SKM-1 (cell line): Measurements from ENCODE around the gene RGL3.
"Not testable (repeated sequence)": the region's sequence is repeated elsewhere in the genome, so short reads cannot be mapped to it uniquely, and the experiment has no call there.

Experiments used
- DNase-seq: peaks from one replicate; lab custom pipeline; 2025; ENCODE audit not compliant: unreplicated experiment; lab: John Stamatoyannopoulos, UW

The RGL3 gene

DNA sequence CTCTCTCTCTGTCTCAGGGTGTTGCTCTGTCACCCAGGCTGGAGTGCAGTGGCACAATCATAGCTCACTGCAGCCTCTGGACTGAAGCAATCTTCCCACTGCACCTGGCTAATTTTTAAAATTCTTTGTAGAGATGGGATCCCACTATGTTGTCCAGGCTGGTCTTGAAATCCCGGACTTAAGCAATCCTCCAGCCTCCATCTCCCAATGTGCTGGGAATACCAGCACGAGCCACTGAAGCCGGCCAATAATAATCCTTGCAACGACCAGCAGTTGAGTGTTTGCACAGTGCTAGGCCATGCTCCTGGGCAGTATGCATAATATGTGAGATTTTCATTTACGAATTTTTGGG lies 34.4 kb downstream of the RGL3 start:
- DNase-seq = no peak

DNA sequence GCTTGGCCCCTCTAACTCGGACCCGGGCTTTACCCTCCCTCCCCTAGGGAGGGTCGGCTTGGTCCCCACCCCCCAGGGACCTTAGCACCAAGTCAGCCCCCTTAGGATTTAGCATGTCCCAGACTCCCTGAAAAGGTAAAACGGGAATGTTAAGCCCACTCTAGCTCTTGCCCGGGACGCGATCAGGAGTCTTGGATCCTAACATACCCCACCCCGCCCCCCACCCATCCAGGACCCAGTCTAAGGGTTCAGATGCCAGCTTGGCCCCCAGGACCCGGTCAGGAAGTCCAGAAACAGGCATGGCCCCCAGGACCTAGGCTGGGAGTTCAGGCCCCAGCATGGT lies 35.4 kb downstream of the RGL3 start:
- no peak for DNase-seq

DNA sequence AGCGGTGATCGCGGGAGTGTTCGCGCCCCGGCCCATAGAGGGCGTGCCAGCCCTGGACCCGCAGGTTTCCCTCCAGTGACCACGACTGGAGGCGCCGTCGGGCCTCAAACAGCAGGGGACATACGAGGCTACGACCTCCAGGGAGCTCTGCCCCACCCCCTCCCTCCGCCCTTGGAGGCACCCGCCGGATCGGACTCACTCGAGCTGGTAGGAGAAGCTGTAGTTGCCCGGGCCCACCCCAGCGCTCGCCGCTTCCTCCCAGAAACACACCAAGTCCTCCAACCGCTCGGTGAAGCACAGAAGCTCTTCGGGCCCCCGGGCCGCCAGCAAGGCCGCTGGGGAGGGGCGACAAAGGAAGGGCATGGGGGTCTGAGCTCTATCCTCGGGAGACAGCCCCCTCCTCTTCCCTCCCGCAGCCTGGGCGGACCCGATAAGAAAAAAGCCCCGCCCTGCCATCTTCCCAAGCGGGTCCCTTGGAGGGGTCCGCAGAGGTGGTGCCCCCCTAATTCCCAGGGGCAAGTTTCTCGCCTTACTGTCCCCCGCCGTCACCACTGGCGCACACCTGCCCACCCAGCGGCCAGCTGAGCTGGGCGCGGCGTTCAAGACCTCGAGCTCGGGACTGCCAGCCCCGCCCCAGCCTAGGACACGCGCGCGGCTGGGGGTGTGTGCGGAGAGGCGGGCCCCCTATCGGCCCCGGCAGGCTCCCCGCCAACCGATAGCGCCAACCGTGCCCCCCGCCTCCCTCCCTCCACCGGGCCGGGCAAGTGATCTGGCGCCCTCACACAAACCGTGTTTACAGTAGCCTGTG lies 36.0 kb downstream of the RGL3 start:
- DNase-seq = no peak

DNA sequence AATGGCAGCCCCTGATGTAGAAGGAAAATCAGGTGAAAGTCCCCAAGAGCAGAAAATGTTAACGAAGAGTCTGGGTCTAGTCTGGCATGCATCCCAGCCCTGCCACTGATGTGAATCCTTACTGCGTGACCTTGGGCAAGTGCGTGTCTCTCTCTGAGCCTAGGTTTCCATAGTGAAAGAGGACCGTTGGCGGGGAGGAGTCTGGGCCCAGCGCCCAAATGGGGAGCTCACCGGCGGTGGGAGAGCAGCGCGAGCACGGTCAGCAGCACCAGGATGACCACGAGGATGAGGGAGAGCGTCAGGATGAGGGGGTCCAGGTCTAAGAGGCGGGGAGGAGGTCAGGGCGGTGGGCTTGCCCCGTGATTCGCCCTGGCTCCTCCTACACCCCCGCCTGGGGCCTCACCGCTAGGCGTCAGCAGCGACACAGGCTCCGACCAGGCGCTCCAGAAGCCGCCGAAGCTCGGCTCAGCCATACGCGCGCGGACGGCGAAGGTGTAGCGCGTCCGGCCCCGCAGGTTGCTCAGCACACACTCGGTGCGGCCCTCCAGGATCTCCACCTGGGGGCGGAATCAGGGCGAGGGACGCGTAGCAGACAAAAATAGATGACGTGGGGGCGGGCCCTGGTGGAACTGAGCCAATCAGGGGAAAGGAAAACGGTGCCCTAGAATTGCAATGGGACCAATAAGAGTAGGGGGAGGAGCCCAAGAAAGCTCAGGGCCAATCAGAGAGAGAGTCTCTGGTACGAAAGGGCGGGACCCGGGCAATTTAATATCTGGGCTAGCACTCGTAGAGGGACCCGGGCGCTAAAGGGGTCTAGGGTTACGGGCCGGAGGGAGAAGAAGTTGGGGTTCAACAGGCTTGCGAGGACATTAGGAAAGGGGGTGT lies 38.2 kb downstream of the RGL3 start:
- peak; percentile 91 for DNase-seq

DNA sequence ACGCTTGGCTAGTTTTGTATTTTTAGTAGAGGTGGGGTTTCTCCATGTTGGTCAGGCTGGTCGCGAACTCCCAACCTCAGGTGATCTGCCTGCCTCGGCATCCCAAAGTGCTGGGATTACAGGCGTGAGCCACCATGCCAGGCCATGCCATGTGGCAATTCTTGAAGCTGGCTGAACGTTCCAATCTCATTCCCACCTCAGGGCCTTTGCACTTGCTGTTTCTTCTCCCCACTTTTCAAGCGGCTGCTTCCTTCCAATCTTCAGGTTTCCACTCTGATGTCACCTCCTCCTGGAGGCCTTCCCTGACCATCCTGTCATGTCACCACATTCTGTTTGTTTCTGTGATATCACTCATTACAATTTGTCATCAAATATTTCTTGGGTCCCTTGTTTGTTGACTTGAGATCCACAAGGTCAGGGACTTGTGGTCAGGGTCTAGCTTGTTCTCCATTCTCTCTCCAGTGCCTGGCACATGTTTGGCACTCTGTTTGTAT lies 39.2 kb downstream of the RGL3 start:
- no peak for DNase-seq

DNA sequence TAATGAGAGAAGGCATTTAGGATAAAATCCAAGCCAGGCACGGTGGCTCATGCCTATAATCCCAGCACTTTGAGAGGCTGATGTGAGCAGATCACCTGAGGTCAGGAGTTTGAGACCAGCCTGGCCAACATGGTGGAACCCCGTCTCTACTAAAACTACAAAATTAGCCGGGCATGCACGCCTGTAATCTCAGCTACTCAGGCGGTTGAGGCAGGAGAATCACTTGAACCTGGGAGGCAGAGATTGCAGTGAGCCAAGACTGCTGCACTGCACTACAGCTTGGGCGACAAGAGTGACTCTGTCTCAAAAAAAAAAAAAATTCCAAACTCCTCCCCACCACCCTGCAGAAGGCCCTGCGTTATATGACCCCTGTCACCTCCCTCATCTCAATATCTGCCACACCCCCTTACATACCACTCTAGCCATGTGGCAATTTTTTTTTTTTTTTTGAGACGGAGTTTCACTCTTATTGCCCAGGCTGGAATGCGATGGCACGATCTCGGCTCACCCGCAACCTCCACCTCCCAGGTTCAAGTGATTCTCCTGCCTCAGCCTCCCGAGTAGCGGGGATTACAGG lies 39.8 kb downstream of the RGL3 start:
- DNase-seq = not testable (repeated sequence)

DNA sequence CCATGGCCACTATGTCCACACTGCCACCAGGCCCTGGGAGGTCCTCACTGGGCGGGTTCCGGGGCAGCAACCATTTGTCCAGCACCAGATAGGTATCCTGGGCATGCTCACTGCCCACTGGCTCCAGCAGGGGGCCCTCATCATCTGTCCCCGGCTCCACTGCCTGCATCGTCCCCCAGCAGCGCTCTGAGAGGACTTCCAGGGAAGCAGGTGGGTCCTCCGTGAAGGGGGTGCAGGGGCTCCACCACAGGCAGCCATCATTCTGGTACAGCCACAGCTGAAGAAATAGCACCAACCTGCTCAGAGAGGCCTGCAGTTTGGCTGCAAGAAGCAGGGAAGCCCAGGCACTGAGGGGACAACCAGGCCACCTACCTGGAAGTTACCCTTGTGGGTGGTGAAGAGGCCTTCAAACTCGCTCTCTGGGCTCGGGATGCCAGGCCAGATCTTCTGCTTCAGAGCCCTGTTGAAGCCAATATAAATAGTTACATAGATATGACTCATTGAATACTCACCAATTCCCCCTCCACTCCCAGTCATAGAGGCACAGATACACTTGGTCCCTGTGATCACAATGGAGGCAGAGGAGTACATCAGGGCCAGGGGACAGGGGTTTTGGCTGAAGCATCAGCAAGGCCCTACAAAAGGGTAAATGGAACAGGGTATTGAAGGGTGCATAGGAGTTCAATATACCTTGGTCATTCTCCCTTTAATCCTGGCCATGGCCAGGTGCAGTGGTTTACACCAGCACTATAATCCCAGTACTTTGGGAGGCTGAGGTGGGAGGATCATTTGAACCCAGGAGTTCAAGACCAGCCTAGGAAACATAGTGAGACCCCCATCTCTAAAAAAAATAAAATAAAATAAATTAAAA lies 40.6 kb downstream of the RGL3 start:
- DNase-seq = no peak

DNA sequence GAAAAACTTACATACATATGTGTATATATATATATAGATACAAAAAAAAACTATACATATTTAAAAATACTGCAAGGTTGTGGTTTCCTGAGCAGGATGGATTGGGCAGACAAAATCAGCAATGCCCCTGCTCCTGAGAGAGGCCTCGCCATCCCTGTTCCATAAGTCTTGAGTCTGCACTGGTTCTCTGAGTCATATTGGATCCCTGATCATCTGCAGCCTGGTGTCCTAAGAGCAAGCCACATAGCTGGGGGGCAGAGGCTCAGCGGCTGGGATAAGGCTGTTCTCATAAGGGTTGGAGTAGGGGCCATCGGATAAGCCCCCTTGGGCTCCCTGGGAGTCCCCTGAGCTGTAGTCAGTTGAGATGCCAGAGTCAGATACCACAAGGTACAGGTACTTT lies 41.4 kb downstream of the RGL3 start:
- DNase-seq = no peak

DNA sequence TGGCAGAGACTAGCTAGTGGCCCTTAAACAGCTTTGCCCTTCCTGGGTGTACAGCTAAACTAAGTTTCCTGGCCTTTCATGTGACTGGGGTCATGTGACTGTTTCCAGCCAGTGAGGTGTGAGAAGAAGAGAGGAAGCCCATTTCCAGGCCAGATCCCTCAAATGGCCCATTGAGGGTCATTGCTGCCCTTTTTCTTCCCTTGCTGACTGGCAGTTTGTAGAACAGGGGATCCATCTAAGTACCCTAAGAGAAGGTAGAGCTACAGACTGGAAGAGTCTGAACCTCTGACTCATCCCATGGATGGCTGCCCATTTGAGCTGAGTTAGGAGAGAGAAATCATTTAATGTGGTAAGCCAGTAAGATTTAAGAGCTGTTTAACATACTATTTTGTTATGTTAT lies 41.9 kb downstream of the RGL3 start:
- no peak for DNase-seq

DNA sequence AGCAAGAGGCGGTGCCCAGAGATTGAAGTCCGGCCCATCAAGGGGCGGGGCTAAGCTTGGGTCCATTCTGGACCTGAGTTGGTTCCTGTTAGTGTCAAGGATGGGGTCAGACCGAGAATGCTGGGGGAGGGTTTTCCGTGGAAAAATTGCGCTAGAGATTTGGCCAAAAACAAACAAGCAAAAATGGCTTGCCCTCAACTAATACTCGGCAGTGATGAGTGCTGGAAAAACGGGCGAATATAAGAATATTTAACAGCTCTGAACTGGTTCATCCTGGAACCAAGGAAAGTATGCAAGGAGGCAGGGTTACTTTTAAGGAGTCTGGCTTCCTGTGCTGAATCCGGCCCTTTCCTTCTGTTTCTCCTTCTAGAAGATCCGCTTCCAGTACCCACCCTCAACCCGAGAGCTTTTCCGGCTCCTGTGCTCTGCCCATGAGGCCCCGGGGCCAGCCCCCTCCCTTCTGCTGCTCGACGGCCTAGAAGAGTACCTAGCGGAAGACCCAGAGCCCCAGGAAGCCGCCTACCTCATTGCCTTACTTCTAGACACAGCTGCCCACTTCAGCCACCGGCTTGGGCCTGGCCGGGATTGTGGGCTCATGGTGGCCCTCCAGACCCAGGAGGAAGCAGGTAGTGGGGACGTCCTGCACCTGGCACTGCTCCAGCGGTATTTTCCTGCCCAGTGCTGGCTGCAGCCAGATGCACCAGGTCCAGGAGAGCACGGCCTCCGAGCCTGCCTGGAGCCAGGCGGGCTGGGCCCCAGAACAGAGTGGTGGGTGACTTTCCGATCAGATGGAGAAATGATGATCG lies 43.8 kb downstream of the RGL3 start:
- DNase-seq = no peak

DNA sequence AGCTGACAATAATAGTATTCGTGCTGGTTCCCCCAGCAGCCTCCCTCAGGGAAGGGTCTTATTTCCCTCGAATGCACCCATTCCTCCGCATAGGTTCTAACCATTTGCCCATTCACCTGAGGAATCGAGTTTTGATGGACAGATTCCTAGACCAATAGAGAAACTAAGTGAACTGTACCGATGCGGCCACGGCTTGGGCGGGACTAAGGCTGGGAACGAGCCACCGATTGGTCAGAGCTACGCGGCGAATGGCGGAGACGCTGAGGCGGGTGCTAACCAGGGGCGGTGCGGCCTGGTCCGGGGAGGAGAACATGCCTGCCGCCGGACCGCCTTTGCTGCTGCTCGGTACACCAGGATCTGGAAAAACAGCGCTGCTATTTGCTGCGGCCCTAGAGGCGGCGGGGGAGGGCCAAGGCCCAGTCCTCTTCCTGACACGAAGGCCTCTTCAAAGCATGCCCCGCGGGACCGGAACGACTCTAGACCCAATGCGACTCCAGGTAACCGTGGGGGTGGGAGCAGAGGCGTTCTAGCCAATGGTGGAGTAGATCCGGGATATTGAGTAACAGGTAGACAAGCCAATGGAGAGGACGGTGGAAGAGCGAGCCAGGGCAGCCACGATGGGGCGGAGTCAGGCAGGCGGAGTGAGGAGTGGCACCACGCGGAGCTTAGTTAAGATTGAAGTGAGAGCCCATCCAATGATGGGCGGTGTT lies 44.5 kb downstream of the RGL3 start, which contains the start of gene SWSAP1:
Gene SWSAP1 (plus strand): TSS at position 234 of the 710 bp plus-strand sequence. CDS start 15 bp downstream, at position 249.
- DNase-seq = peak; percentile 100

DNA sequence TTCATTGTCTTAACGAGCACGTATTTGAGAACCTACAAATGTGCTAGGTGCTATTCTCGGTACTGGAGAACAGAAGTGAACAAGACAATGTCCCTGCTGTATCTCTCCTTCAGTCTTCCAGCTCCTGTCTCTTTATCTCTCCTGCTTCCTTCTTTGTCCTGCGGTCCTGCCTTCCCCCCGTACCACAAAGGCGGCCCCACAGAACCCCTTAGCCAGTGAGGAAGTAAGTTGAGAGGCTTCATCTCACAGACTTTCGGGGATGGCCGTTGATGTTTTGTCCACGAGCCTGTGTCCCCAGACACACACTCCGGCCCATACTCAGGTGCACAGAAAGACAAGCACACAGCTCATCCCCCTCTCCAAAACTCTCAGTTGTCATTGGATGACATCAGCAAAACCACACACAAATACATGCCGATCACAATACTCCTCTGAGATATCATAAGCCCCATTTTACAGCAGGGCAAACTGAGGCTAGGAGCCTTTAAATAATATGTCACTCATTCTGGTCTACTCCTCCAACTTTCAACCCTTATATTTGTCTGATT lies 45.2 kb downstream of the RGL3 start:
- DNase-seq = no peak

DNA sequence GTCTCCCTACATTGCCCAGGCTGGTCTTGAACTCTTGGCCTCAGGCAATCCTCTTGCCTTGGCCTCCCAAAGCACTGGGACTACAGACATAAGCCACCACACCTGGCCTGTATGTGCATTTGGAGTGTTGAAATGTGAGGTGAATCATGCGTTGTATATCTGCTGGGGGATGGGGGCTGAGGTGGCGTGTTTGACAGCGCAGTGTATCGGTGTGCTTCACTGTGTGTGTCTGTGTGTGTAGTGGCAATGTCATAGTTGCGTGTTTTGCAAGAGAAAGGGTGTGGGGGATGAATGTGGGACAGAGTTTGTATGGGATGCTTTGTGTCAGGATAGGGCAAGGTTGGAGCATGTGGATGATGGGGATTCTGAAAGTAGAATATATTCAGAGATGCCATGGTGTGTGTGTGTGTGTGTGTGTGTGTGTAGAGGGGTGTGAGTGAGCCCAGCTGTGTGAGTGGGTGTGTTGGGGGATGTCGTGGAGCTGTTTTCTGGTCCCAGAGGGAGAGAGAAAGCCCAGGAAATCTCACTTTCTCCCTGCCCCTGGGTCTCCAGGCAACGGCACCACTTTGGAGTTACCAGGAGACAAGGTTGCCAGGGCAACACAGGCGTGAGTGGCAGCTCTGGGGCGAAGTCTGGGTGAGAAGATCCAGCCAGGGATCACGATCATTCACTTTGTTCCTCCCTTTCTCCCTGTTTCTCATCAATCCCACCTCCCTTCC lies 45.8 kb downstream of the RGL3 start:
- DNase-seq = no peak

DNA sequence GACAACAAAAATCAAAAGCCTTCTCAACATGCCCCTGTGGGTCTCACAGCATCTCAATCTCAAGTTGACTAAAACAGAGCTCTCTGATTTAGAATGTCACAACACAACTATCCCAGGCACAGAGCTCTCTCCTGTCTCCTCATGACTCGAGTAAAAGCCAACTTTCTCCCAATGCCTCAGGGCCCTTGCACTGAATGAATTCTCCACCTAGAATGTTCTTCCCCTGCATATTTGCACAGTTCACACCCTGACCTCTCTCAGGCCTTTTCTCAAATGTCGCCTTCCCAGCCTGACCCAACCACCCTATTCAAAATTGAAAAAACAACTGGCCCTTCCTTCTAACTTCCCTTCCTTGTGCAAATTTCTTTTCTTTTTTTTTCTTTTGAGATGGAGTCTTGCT lies 48.4 kb downstream of the RGL3 start:
- DNase-seq = no peak

DNA sequence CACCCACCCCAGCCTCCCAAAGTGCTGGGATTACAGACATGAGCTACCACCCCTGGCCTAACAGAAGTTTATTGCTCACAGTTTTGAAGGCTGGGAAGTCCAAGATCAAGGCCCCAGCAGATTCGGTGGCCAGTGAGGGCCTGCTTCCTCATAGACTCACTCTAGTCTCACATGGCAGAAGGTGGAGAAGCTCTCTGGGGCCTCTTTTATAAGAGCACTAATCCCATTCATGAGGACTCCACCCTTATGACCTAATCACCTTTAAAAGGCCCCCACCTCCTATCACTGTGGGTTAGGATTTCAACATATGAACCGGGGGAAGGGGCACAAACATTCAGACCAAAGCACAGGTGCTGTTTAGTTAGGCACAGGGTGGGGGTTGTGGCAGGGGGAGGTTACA lies 51.6 kb downstream of the RGL3 start:
- no peak for DNase-seq

DNA sequence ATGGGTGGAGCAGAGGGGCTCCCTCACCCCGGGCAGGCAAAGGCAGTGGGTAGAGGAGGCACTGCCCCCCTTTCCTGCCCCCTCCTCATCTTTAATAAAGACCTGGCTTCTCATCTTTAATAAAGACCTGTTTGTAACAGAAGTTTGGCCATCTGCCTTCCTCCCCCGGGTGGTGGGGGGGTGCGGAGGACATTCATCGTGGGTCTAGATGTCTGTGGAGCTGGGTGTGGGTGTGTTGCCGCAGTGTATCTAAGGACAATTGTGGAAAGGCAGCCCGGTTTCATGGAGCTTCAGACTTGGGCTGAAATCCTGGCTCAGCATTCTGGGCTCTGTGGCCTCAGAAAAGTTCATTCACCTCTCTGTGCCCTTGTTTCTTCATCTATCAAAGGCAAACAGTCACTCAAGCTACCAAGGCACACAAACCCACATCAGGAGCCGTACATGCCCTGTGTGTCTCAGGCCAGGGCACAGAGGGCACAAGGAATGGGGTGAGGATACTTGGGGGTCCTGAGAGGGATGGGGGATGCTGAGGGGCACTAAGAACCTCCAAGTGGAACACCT lies 53.5 kb downstream of the RGL3 start:
- DNase-seq = no peak

DNA sequence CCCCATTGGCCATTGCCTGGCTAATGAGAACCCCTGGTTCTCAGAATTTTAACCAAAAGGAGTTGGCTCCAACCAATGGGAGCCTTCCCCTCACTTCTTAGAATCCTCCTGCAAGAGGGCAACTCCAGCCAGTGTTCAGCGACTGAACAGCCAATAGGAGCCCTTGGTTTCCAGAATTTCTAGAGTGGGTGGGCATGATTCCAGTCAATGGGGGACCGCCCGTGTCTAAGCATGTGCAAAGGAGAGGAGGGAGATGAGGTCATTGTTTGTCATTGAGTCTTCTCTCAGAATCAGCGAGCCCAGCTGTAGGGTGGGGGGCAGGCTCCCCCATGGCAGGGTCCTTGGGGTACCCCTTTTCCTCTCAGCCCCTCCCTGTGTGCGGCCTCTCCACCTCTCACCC lies 54.2 kb downstream of the RGL3 start:
- no peak for DNase-seq

DNA sequence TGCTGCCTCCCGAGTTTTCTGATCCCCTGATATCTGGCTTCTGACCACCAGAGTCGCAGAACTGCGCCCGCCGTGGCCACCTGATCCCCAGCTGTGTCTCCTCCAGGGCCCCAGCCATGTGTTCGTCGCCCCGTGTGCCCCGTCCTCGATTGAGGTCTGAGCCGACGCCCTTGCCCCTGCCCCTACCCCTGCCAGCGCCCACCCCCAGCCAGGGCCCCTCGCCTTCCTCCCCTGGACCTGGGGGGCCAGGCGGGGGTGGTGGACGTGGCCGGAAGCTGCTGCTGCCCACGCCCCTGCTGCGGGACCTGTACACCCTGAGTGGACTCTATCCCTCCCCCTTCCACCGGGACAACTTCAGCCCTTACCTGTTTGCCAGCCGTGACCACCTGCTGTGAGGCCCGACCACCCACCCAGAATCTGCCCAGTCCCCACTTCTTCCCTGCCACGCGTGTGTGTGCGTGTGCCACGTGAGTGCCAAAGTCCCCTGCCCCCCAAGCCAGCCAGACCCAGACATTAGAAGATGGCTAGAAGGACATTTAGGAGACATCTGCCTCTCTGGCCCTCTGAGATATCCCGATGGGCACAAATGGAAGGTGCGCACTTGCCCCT lies 54.7 kb downstream of the RGL3 start:
- DNase-seq = no peak
